Hepatocyte (in vitro differentiated cells): ENCODE data around the gene SYT1. TPM values are rescaled to one million over a fixed set of nuclear protein-coding genes. Genes with fewer than 3 reads are reported as not detected.

Source experiments
- DNase-seq: peaks from one replicate; pipeline ENCODE4 v3.0.0-alpha.2; 2016; ENCODE audit warnings: low spot score
- H2AFZ ChIP-seq: fragments of 200-600 bp; sonication (generic); 2 replicates; pipeline ENCODE4 v1.6.0; 2016; ENCODE audit warnings: antibody characterized with exemption, mild to moderate bottlenecking
- H3K27ac ChIP-seq: fragments of 200-600 bp; sonication (generic); 2 replicates; pipeline ENCODE4 v1.5.1; 2016; ENCODE audit warnings: mild to moderate bottlenecking
- H3K27me3 ChIP-seq: fragments of 200-600 bp; sonication (generic); 2 replicates; pipeline ENCODE4 v1.6.1; 2016
- H3K36me3 ChIP-seq: fragments of 200-600 bp; sonication (generic); replicated peaks from 2 replicates; pipeline ENCODE4 v1.5.1; 2016; ENCODE audit warnings: low read depth; ENCODE audit not compliant: insufficient read depth
- H3K4me1 ChIP-seq: fragments of 200-600 bp; sonication (generic); 2 replicates; pipeline ENCODE4 v1.5.1; 2016; ENCODE audit warnings: mild to moderate bottlenecking, moderate library complexity; ENCODE audit not compliant: insufficient read depth
- H3K4me2 ChIP-seq: fragments of 200-600 bp; sonication (generic); 2 replicates; pipeline ENCODE4 v1.6.0; 2016
- H3K4me3 ChIP-seq: fragments of 200-600 bp; sonication (generic); 2 replicates; pipeline ENCODE4 v1.5.1; 2016; ENCODE audit warnings: mild to moderate bottlenecking
- H3K79me2 ChIP-seq: fragments of 200-600 bp; sonication (generic); 2 replicates; pipeline ENCODE4 v1.6.0; 2017; ENCODE audit warnings: mild to moderate bottlenecking
- H3K9me2 ChIP-seq: fragments of 200-600 bp; sonication (generic); replicated peaks from 2 replicates; pipeline ENCODE4 v1.6.0; 2017; ENCODE audit warnings: mild to moderate bottlenecking; ENCODE audit not compliant: insufficient read depth
- H3K9me3 ChIP-seq: fragments of 200-600 bp; sonication (generic); 2 replicates; pipeline ENCODE4 v1.5.1; 2016; ENCODE audit warnings: low read depth, mild to moderate bottlenecking
- H4K20me1 ChIP-seq: fragments of 200-600 bp; sonication (generic); 2 replicates; pipeline ENCODE4 v1.6.0; 2016; ENCODE audit warnings: mild to moderate bottlenecking; ENCODE audit not compliant: insufficient read depth, poor library complexity, severe bottlenecking
- EZH2 ChIP-seq: fragments of 200-600 bp; sonication (generic); IDR thresholded peaks from 2 replicates; pipeline ENCODE4 v1.6.1; 2016; ENCODE audit warnings: antibody characterized with exemption, mild to moderate bottlenecking, borderline replicate concordance
- EZH2phosphoT487 ChIP-seq: fragments of 200-600 bp; sonication (generic); IDR thresholded peaks from one replicate; pipeline ENCODE4 v1.6.1; 2018; ENCODE audit warnings: antibody characterized with exemption, mild to moderate bottlenecking, low read depth, moderate library complexity; ENCODE audit not compliant: unreplicated experiment, severe bottlenecking
- WGBS: methylation state at CpG from one replicate; pipeline ENCODE4 v1.1.6; 2016; ENCODE audit warnings: low lambda C conversion rate; ENCODE audit errors: missing lambda C conversion rate; 5-methylcytosine and 5-hydroxymethylcytosine counted together
- polyA plus RNA-seq: library from polyadenylated mRNA; unstranded; fragments of >200 nt; fragmentation: Nextera tagmentation; extraction: Ambion mirVana; gene quantifications from 2 replicates; pipeline ENCODE4 v1.2.1, GENCODE V29; 2016
- total RNA-seq: library from RNA; depleted of rRNA; stranded (reverse); fragments of >200 nt; gene quantifications from 2 replicates; pipeline ENCODE4 v1.2.3, GENCODE V29; 2014
- TF ChIP-seq, protein P1 (sequence below): fragments of 200-600 bp; sonication (generic); IDR thresholded peaks from 2 replicates; pipeline ENCODE4 v1.5.1; 2016; ENCODE audit warnings: antibody characterized with exemption, mild to moderate bottlenecking; ENCODE audit not compliant: poor library complexity

The SYT1 gene
- total and polyA plus RNA-seq, 2 experiments from 2014 or later = 1.3 to 2.5 TPM

DNA sequence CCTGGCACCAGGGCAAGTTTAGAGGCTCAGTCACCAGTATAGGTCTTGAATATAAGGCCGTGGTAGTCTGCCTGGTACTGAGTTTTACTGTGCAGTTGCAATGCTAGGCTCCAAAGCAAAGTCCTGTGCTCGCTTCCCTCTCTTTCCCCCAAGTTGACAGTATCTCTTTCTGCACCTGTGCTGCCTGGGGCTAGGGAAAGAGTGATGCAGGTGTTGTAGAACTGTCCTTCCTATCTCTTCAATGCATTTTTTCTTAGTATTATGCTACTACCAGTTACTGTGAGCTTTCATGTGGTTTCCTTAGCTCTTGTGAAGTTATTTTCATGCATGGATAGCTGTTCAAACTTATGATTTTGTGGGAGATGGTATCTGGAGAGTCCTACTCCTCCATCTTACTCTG lies 359.2 kb downstream of the SYT1 start:
- 90% methylated on average over 2 of the region's 2 CpGs for WGBS
- no peaks in the 10 kb centered on the region for H3K79me2 ChIP-seq
- no peak overlapping the region for H3K4me2 ChIP-seq
- no peaks in the 10 kb centered on the region for H3K36me3 ChIP-seq
- TF ChIP-seq, protein P1, sequence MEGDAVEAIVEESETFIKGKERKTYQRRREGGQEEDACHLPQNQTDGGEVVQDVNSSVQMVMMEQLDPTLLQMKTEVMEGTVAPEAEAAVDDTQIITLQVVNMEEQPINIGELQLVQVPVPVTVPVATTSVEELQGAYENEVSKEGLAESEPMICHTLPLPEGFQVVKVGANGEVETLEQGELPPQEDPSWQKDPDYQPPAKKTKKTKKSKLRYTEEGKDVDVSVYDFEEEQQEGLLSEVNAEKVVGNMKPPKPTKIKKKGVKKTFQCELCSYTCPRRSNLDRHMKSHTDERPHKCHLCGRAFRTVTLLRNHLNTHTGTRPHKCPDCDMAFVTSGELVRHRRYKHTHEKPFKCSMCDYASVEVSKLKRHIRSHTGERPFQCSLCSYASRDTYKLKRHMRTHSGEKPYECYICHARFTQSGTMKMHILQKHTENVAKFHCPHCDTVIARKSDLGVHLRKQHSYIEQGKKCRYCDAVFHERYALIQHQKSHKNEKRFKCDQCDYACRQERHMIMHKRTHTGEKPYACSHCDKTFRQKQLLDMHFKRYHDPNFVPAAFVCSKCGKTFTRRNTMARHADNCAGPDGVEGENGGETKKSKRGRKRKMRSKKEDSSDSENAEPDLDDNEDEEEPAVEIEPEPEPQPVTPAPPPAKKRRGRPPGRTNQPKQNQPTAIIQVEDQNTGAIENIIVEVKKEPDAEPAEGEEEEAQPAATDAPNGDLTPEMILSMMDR = no peak
- TF ChIP-seq EZH2 (no peak), EZH2phosphoT487 (no peak)
- H3K4me1 ChIP-seq = no peaks in the 10 kb centered on the region
- H2AFZ ChIP-seq = no peak overlapping the region
- DNase-seq = no peak
- H3K4me3 ChIP-seq = no peak overlapping the region
- H3K9me3 ChIP-seq = peaks cover 7% of the 10 kb centered on the region
- no peaks in the 10 kb centered on the region for H4K20me1 ChIP-seq
- H3K9me2 ChIP-seq = no peaks in the 10 kb centered on the region
- no peak overlapping the region for H3K27ac ChIP-seq
- H3K27me3 ChIP-seq = no peaks in the 10 kb centered on the region

DNA sequence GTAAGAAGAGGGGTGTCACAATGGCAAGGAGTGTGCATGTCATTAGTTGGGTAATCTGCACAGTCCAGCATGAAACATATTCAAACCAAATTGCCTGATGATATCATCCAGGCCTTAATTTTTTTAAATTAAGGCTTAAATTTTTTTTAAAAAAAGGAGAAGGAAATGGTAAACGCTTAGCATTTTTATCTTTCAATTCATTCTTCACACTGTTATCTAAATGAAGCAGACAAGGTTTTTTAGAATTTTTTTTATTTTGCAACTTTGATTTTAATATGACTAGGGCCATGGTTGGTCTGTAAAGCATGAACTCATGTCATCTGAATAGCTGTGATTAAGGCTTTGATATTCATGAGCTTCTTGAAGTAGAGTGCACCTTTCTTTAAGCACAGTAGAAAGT lies 362.5 kb downstream of the SYT1 start:
- DNase-seq = no peak
- H3K9me2 ChIP-seq = no peaks in the 10 kb centered on the region
- H3K79me2 ChIP-seq = no peaks in the 10 kb centered on the region
- H3K4me2 ChIP-seq = no peak overlapping the region
- TF ChIP-seq EZH2 (no peak), EZH2phosphoT487 (no peak)
- TF ChIP-seq, protein P1 = no peak
- H3K27me3 ChIP-seq = no peaks in the 10 kb centered on the region
- H3K4me3 ChIP-seq = no peak overlapping the region
- H4K20me1 ChIP-seq = no peaks in the 10 kb centered on the region
- no peak overlapping the region for H2AFZ ChIP-seq
- whole genome bisulfite sequencing = 87% methylated on average over 1 of the region's 1 CpG
- H3K27ac ChIP-seq = no peak overlapping the region
- H3K4me1 ChIP-seq = no peaks in the 10 kb centered on the region
- H3K36me3 ChIP-seq = no peaks in the 10 kb centered on the region
- H3K9me3 ChIP-seq = no peaks in the 10 kb centered on the region

DNA sequence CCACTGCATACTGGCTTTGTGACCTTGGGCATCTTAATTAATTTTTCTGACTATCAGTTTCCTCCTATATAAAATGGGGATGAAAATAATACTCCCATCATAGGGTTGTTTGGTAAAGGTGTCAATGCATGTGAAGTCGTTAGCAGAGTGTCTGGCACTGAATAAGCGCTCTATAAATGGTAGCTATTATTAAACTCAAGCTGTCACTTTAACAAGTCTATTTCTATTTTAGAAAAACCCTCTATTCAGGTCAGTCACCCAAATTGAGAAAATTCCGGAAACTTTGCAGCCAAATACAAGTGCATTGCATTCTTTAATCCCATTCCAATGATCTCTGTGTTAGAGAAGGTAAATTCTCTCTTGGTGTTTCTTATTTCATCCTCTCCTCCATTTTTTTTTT lies 363.1 kb downstream of the SYT1 start:
- H3K9me2 ChIP-seq = no peaks in the 10 kb centered on the region
- no peak overlapping the region for H3K27ac ChIP-seq
- H3K4me3 ChIP-seq = no peak overlapping the region
- H3K4me1 ChIP-seq = no peaks in the 10 kb centered on the region
- no peak for DNase-seq
- no peaks in the 10 kb centered on the region for H3K27me3 ChIP-seq
- no peaks in the 10 kb centered on the region for H3K36me3 ChIP-seq
- no peaks in the 10 kb centered on the region for H3K9me3 ChIP-seq
- TF ChIP-seq, protein P1 = no peak
- TF ChIP-seq EZH2 (no peak), EZH2phosphoT487 (no peak)
- H3K4me2 ChIP-seq = no peak overlapping the region
- no peak overlapping the region for H2AFZ ChIP-seq
- WGBS = 92% methylated on average over 3 of the region's 3 CpGs
- H3K79me2 ChIP-seq = no peaks in the 10 kb centered on the region
- no peaks in the 10 kb centered on the region for H4K20me1 ChIP-seq

GRCh38 chr12:79233341-79233781 lies 368.8 kb downstream of the SYT1 start:
- no peaks in the 10 kb centered on the region for H3K4me1 ChIP-seq
- no peaks in the 10 kb centered on the region for H3K36me3 ChIP-seq
- no peaks in the 10 kb centered on the region for H3K79me2 ChIP-seq
- no peak overlapping the region for H3K27ac ChIP-seq
- no peaks in the 10 kb centered on the region for H3K27me3 ChIP-seq
- WGBS = 88% methylated on average over 7 of the region's 7 CpGs
- no peak for DNase-seq
- H4K20me1 ChIP-seq = no peaks in the 10 kb centered on the region
- H3K4me2 ChIP-seq = no peak overlapping the region
- H2AFZ ChIP-seq = no peak overlapping the region
- no peak overlapping the region for H3K4me3 ChIP-seq
- no peaks in the 10 kb centered on the region for H3K9me2 ChIP-seq
- H3K9me3 ChIP-seq = no peaks in the 10 kb centered on the region
- no peak for TF ChIP-seq EZH2
- TF ChIP-seq EZH2phosphoT487 = no peak
- TF ChIP-seq, protein P1 = no peak
